ENCODE measurements around the gene PCNX3.
"Not testable (repeated sequence)": the region's sequence is repeated elsewhere in the genome, so short reads cannot be mapped to it uniquely, and the experiment has no call there.

PCNX3 gene

GRCh38 chr11:65680192-65680743 is 64.7 kb downstream of the PCNX3 start:
- Mint-ChIP-seq H3K4me1 (ENCODE audit: low read depth) (no peaks in the 10 kb centered on the region), H3K27me3 (peaks cover 4% of the 10 kb centered on the region), H3K9me3 (no peaks in the 10 kb centered on the region), H3K4me3 (no peak overlapping the region), H3K36me3 (ENCODE audit: low read depth) (no peaks in the 10 kb centered on the region), H3K27ac (no peak overlapping the region)

DNA sequence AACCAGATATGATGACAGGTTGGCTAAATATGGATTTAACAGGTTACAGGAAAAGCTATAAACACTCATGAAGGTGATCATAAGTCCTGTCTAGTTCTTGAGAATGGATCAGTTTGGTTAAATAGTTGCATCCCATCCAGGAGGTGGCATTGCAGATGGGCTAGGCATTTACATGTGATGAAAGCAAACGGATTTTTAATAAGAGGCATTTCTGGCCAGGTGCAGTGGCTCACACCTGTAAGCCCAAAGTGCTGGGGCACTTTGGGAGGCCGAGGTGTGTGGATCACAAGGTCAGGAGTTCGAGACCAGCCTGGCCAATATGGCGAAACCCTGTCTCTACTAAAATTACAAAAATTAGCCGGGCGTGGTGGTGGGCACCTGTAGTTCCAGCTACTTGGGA is 67.9 kb downstream of the PCNX3 start:
- not testable (repeated sequence) for H3K36me3 Mint-ChIP-seq (ENCODE audit: low read depth); H3K9me3 Mint-ChIP-seq; H3K27me3 Mint-ChIP-seq; H3K4me1 Mint-ChIP-seq (ENCODE audit: low read depth); H3K27ac Mint-ChIP-seq; H3K4me3 Mint-ChIP-seq

DNA sequence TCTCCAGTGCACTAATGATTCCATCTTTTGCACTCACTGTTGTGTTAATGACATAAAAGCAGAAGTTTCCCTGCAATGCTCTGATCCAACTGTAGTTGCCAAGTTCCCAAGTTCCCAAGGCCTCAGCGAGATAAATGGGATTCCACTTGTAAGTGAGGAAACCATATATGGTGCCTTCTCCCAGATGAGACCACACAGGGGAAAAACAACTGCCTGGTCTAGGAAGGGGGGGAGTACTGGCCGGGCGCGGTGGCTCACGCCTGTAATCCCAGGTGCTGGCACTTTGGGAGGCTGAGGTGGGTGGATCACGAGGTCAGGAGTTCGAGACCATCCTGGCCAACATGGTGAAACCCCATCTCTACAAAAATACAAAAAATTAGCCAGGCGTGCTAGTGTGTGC is 70.4 kb downstream of the PCNX3 start:
- Mint-ChIP-seq H3K36me3 (ENCODE audit: low read depth) (no peaks in the 10 kb centered on the region), H3K4me3 (no peak overlapping the region), H3K27ac (no peak overlapping the region), H3K4me1 (ENCODE audit: low read depth) (no peaks in the 10 kb centered on the region), H3K27me3 (peaks cover 4% of the 10 kb centered on the region), H3K9me3 (no peaks in the 10 kb centered on the region)
